Calu3 (cell line): ENCODE measurements around the gene NSRP1. TPM values are rescaled to one million over a fixed set of nuclear protein-coding genes. Genes with fewer than 3 reads are reported as not detected.

Experiments used
- BruUV-seq: library from RNA; stranded (reverse); fragments of 400-500 nt; replicated peaks from 2 replicates; lab custom pipeline; 2021; lab: Mats Ljungman, UMichigan
- CTCF ChIA-PET: fragments of 300-600 bp; sonication (Branson Sonifier 250); formaldehyde crosslinking; loops from one replicate; lab custom pipeline; 2022; ENCODE audit warnings: antibody characterized with exemption; lab: Charles Lee
- DNase-seq: peaks from one replicate; pipeline ENCODE4 v3.0.0; 2022
- H3K27ac Mint-ChIP-seq: one replicate; pipeline ENCODE4 v1.8.0; 2022; ENCODE audit warnings: mixed read lengths; ENCODE audit not compliant: unreplicated experiment
- H3K27me3 Mint-ChIP-seq: one replicate; pipeline ENCODE4 v1.8.0; 2022; ENCODE audit warnings: mixed read lengths; ENCODE audit not compliant: unreplicated experiment
- H3K36me3 Mint-ChIP-seq: one replicate; pipeline ENCODE4 v1.8.0; 2022; ENCODE audit warnings: mild to moderate bottlenecking, moderate library complexity, mixed read lengths; ENCODE audit not compliant: insufficient read depth, unreplicated experiment
- H3K4me1 Mint-ChIP-seq: one replicate; pipeline ENCODE4 v1.8.0; 2022; ENCODE audit warnings: mild to moderate bottlenecking, low read depth, mixed read lengths; ENCODE audit not compliant: unreplicated experiment
- H3K4me3 Mint-ChIP-seq: one replicate; pipeline ENCODE4 v1.8.0; 2022; ENCODE audit warnings: mild to moderate bottlenecking, low read depth, moderate library complexity, mixed read lengths; ENCODE audit not compliant: unreplicated experiment
- H3K9me3 Mint-ChIP-seq: one replicate; pipeline ENCODE4 v1.8.0; 2022; ENCODE audit warnings: low read depth, mixed read lengths; ENCODE audit not compliant: unreplicated experiment
- CTCF ChIP-seq: fragments of 200-600 bp; IDR thresholded peaks from one replicate; pipeline ENCODE4 v1.8.0; 2022; ENCODE audit warnings: antibody characterized with exemption; ENCODE audit not compliant: unreplicated experiment
- intact Hi-C: fragments of 100-400 bp; cut with micrococcal nuclease; formaldehyde crosslinking; loops from one replicate; pipeline ENCODE4 v1.10.0; 2022; ENCODE audit not compliant: unreplicated experiment
- total RNA-seq: library from RNA; stranded (reverse); gene quantifications from 2 replicates; pipeline ENCODE4 v1.2.3, GENCODE V29; 2022

NSRP1 gene
- total RNA-seq, 1 experiment from 2014 or later = 27.5 TPM

GRCh38 chr17:30217746-30218245 is 101.2 kb downstream of the NSRP1 start:
- CTCF ChIA-PET = no interaction called here
- Mint-ChIP-seq H3K36me3 (no peaks in the 10 kb centered on the region), H3K27me3 (peaks cover 46% of the 10 kb centered on the region), H3K27ac (no peak overlapping the region), H3K4me1 (no peaks in the 10 kb centered on the region), H3K4me3 (no peak overlapping the region), H3K9me3 (no peaks in the 10 kb centered on the region)
- no TSS peak for BruUV-seq
- DNase-seq = no peak
- intact Hi-C loops = no loop called here
- TF ChIP-seq CTCF = no peak

DNA sequence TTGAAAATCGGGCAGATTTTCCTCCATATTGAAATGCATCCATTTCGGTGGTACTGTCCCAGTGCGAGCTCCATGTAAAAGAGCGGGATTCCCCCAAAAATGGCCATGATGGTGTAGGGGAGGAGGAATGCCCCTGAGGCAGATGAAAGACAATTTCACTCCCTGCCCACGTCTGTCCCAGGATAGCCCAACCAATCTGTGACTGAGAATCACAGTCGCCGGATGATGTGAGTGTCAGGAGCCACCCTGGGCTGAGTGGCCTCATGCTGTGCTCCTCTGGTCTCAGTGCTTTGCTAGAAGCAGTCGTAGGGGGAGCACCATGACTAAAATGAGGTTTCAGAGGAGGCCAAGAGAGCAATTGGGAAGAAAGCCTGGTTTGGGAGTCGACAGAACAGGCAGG is 102.2 kb downstream of the NSRP1 start:
- Mint-ChIP-seq H3K4me3 (no peak overlapping the region), H3K9me3 (no peaks in the 10 kb centered on the region), H3K27ac (no peak overlapping the region), H3K36me3 (no peaks in the 10 kb centered on the region), H3K4me1 (no peaks in the 10 kb centered on the region), H3K27me3 (peaks cover 46% of the 10 kb centered on the region)
- DNase-seq = no peak
- CTCF ChIA-PET = no interaction called here
- intact Hi-C loops = no loop called here
- BruUV-seq = no TSS peak
- no peak for TF ChIP-seq CTCF

- Mint-ChIP-seq H3K36me3 (no peaks in the 10 kb centered on the region), H3K4me1 (no peaks in the 10 kb centered on the region), H3K27ac (no peak overlapping the region), H3K4me3 (no peak overlapping the region), H3K27me3 (peaks cover 46% of the 10 kb centered on the region), H3K9me3 (no peaks in the 10 kb centered on the region)
- no TSS peak for BruUV-seq
- DNase-seq = no peak
- CTCF ChIA-PET = no interaction called here
- no peak for TF ChIP-seq CTCF
- intact Hi-C loops = no loop called here
Observed at GRCh38 chr17:30219315-30219714, 102.7 kb downstream of the NSRP1 start.

DNA sequence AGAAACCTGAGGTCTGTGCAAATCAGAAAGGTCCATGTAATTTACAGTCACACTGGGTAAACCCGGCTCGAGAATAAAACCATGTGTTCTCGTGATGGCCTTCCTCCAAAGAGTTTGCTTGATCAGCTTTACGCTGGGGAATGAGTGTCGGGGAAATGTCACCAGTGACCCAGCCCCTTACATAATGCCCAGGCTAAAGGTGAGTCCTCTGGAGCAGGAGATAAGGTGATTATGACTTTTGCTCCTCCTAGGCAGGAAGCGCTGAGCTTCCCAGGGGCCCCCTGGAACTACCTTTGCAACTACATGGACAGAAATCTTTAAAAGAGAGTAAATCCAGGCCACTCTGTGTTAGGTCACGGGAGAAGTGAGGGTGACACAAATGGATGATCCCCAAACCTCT is 103.2 kb downstream of the NSRP1 start:
- no peak for DNase-seq
- H3K9me3 Mint-ChIP-seq = no peaks in the 10 kb centered on the region
- CTCF ChIA-PET = no interaction called here
- no peak for TF ChIP-seq CTCF
- H3K36me3 Mint-ChIP-seq = no peaks in the 10 kb centered on the region
- H3K4me1 Mint-ChIP-seq = no peaks in the 10 kb centered on the region
- H3K27ac Mint-ChIP-seq = no peak overlapping the region
- intact Hi-C loops = no loop called here
- BruUV-seq = no TSS peak
- peaks cover 49% of the 10 kb centered on the region for H3K27me3 Mint-ChIP-seq
- no peak overlapping the region for H3K4me3 Mint-ChIP-seq
